Measurements from ENCODE around the gene NXNL2. TPM values are rescaled to one million over a fixed set of nuclear protein-coding genes. Genes with fewer than 3 reads are reported as not detected.

NXNL2 gene
- total RNA-seq, 1 experiment from 2014 or later = 0.52 TPM

- Mint-ChIP-seq H3K27me3 (ENCODE audit: insufficient read depth, unreplicated experiment) (no peaks in the 10 kb centered on the region), H3K9me3 (ENCODE audit: unreplicated experiment) (no peaks in the 10 kb centered on the region)
- BruUV-seq (replicated peaks) = no TSS peak
These were observed 20.4 kb downstream of the NXNL2 start for GRCh38 chr9:88555268-88555980.

GRCh38 chr9:88559661-88560060 is 24.7 kb downstream of the NXNL2 start:
- Histone ChIP-seq H3K36me3 (ENCODE audit: control insufficient read depth, insufficient read depth, low read length) (no peaks in the 10 kb centered on the region), H3K9me3 (no peaks in the 10 kb centered on the region), H3K27me3 (replicated peaks; ENCODE audit: control insufficient read depth, insufficient read depth, low read length) (no peaks in the 10 kb centered on the region), H3K4me1 (no peaks in the 10 kb centered on the region), H3K4me3 (ENCODE audit: low read depth, low read length) (no peak overlapping the region)
- peak in 1 of 2 experiments; percentile 4 for TF ChIP-seq CTCF (IDR thresholded peaks at IDR 0.05; ENCODE audit: insufficient read depth in 1 of 2, low read depth in 1 of 2, low read length in 1 of 2, severe bottlenecking in 1 of 2, unreplicated experiment in 1 of 2)
- CTCF ChIA-PET = no interaction called here
- intact Hi-C loops (cut with micrococcal nuclease; ENCODE audit: unreplicated experiment) = no loop called here
- no peaks in the 10 kb centered on the region for H3K27me3 Mint-ChIP-seq (ENCODE audit: insufficient read depth, unreplicated experiment)
- H3K4me3 Mint-ChIP-seq (ENCODE audit: unreplicated experiment) = no peak overlapping the region
- POLR2A ChIA-PET = no interaction called here
- DNase-seq = no peak
- no TSS peak for BruUV-seq (replicated peaks)
- H3K4me1 Mint-ChIP-seq (ENCODE audit: low read depth, unreplicated experiment) = no peaks in the 10 kb centered on the region
- H3K9me3 Mint-ChIP-seq (ENCODE audit: unreplicated experiment) = no peaks in the 10 kb centered on the region
- no peaks in the 10 kb centered on the region for H3K36me3 Mint-ChIP-seq (ENCODE audit: insufficient read depth, unreplicated experiment)
- H3K27ac Mint-ChIP-seq (ENCODE audit: unreplicated experiment) = no peak overlapping the region

More at GRCh38 chr9:88555268-88555980, 20.4 kb downstream of the NXNL2 start:
- no peak for TF ChIP-seq CTCF (IDR thresholded peaks at IDR 0.05; ENCODE audit: insufficient read depth in 1 of 2, low read depth in 1 of 2, low read length in 1 of 2, severe bottlenecking in 1 of 2, unreplicated experiment in 1 of 2)
- intact Hi-C loops (cut with micrococcal nuclease; ENCODE audit: unreplicated experiment) = no loop called here
- Histone ChIP-seq H3K4me1 (no peaks in the 10 kb centered on the region), H3K36me3 (ENCODE audit: control insufficient read depth, insufficient read depth, low read length) (no peaks in the 10 kb centered on the region), H3K4me3 (ENCODE audit: low read depth, low read length) (no peak overlapping the region), H3K9me3 (no peaks in the 10 kb centered on the region), H3K27me3 (replicated peaks; ENCODE audit: control insufficient read depth, insufficient read depth, low read length) (no peaks in the 10 kb centered on the region)
- ChIA-PET CTCF (no interaction called here), POLR2A (no interaction called here)
- peaks cover 5% of the 10 kb centered on the region for H3K4me1 Mint-ChIP-seq (ENCODE audit: low read depth, unreplicated experiment)
- H3K27ac Mint-ChIP-seq (ENCODE audit: unreplicated experiment) = no peak overlapping the region
- no peak for DNase-seq
- H3K4me3 Mint-ChIP-seq (ENCODE audit: unreplicated experiment) = no peak overlapping the region
- no peaks in the 10 kb centered on the region for H3K36me3 Mint-ChIP-seq (ENCODE audit: insufficient read depth, unreplicated experiment)

GRCh38 chr9:88567870-88568269 is 32.9 kb downstream of the NXNL2 start:
- ChIA-PET CTCF (no interaction called here), POLR2A (no interaction called here)
- no peaks in the 10 kb centered on the region for H3K36me3 ChIP-seq (ENCODE audit: control insufficient read depth, insufficient read depth, low read length)
- intact Hi-C loops (cut with micrococcal nuclease; ENCODE audit: unreplicated experiment) = no loop called here
- no TSS peak for BruUV-seq (replicated peaks)
- DNase-seq = no peak
- H3K27me3 ChIP-seq (replicated peaks; ENCODE audit: control insufficient read depth, insufficient read depth, low read length) = no peaks in the 10 kb centered on the region
- H3K4me3 ChIP-seq (ENCODE audit: low read depth, low read length) = no peak overlapping the region
- H3K4me3 Mint-ChIP-seq (ENCODE audit: unreplicated experiment) = no peak overlapping the region
- H3K4me1 ChIP-seq = no peaks in the 10 kb centered on the region
- no peak overlapping the region for H3K27ac Mint-ChIP-seq (ENCODE audit: unreplicated experiment)
- H3K4me1 Mint-ChIP-seq (ENCODE audit: low read depth, unreplicated experiment) = no peaks in the 10 kb centered on the region
- H3K9me3 ChIP-seq = no peaks in the 10 kb centered on the region
- H3K9me3 Mint-ChIP-seq (ENCODE audit: unreplicated experiment) = no peaks in the 10 kb centered on the region
- H3K27me3 Mint-ChIP-seq (ENCODE audit: insufficient read depth, unreplicated experiment) = no peaks in the 10 kb centered on the region
- TF ChIP-seq CTCF (IDR thresholded peaks at IDR 0.05; ENCODE audit: insufficient read depth in 1 of 2, low read depth in 1 of 2, low read length in 1 of 2, severe bottlenecking in 1 of 2, unreplicated experiment in 1 of 2) = no peak
- H3K36me3 Mint-ChIP-seq (ENCODE audit: insufficient read depth, unreplicated experiment) = no peaks in the 10 kb centered on the region
